GM12873 (cell line): ENCODE measurements around the gene TENT5A.

ENCODE experiments used
- TF ChIP-seq, protein P1 (sequence below): IDR thresholded peaks from 2 replicates; pipeline ENCODE4 v1.5.1; 2012; ENCODE audit warnings: low read depth, mild to moderate bottlenecking, moderate library complexity, low read length, control low read depth; ENCODE audit not compliant: insufficient read depth; ENCODE audit errors: missing control alignments

TENT5A gene

GRCh38 chr6:81763968-81764367, 11.5 kb upstream of the TENT5A start:
- TF ChIP-seq, protein P1, sequence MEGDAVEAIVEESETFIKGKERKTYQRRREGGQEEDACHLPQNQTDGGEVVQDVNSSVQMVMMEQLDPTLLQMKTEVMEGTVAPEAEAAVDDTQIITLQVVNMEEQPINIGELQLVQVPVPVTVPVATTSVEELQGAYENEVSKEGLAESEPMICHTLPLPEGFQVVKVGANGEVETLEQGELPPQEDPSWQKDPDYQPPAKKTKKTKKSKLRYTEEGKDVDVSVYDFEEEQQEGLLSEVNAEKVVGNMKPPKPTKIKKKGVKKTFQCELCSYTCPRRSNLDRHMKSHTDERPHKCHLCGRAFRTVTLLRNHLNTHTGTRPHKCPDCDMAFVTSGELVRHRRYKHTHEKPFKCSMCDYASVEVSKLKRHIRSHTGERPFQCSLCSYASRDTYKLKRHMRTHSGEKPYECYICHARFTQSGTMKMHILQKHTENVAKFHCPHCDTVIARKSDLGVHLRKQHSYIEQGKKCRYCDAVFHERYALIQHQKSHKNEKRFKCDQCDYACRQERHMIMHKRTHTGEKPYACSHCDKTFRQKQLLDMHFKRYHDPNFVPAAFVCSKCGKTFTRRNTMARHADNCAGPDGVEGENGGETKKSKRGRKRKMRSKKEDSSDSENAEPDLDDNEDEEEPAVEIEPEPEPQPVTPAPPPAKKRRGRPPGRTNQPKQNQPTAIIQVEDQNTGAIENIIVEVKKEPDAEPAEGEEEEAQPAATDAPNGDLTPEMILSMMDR, result no peak

GRCh38 chr6:81763051-81763450, 10.6 kb upstream of the TENT5A start:
- TF ChIP-seq, protein P1, result no peak

DNA sequence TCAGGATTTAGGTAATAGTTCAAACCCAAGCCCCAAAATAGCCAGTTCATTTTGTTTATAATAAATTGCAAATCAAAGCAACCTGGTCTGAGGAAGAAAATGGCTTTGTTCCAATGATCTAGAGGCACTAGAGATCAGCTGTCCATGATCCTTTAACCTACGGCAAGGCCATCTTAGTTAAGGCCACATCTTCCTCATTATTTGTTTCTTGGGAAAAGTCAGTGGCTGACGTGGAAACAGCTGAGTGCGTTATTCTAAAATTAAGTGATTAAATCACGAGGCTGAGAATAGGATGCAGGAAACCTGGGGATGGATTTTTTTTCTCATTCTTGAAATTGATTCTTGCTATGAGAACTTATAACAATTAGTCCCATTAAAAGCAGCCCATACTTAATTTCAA, 10.1 kb upstream of the TENT5A start:
- TF ChIP-seq, protein P1, result no peak

DNA sequence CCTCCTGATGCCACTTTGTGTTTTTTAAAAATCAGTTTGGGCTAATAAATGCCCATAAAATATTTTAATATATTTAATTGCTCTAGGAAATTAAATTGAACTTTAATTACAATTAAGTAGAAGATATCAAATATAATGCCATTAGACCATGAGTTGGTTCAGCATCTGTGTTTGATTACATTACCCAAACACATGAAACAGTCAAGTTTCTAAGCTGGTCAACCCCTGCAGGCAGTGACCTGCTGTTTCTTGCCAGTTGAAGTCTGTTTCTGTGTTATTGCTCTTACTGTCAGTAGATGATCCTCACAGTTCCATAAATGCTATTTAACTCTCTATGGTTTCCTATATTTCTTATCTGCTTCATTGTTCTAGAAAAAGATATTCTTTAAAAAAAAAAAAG, 9.7 kb upstream of the TENT5A start:
- TF ChIP-seq, protein P1, result no peak

DNA sequence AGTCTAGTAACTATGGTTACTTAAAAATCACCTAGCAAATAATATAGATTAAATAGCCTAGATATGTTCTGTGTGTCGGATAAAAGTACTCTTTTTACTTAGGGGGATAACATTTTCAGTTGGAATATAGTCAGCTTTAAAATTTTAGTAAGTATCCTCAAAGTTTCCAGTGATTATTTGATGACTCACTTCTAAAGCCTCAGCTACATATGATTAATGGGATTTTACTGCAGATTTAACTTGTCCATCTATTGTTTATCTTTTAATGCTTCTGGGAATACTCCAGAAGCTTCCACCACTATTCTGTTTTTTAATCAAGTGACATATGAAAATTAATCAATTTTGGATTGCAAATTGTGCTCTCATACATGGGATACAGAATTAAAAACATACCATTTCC, 8.7 kb upstream of the TENT5A start:
- TF ChIP-seq, protein P1, result no peak

DNA sequence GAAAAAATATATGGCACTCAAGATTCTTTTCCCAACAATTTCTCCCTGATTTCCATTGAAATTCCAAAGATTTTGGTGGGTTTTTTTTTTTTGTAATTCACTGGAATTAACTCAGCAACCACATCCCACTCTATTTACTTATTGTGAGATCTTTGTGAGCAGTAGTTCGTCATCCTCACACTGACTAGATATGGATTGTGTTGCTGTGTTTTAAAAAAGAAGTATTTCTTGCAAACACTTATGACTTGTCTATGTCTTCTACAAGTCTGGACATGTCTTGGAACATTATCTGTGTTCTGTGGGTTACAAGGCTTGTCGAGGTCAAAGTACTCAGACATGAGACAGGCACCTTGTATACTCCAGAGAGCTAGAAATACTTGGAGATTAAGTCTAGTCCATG, 7.3 kb upstream of the TENT5A start:
- TF ChIP-seq, protein P1, result no peak

DNA sequence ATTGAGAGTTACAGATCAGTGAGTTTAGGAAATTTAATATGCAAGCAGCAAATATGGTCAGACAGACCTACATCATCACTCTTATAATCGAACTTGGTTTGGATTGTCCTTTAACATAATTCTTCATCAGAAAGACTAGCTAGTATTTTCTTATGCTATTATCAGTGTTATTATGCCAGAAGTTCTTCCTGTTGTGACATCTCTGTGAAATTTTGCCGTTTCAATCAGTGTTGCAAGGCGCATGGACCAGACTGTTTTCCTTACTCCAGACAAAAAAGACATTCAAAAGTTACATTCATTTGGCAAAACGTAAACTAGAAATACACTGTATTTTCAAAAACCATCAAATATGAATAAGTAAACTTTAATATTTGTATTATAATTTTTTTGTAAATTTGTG, 5.7 kb upstream of the TENT5A start:
- TF ChIP-seq, protein P1, result no peak

DNA sequence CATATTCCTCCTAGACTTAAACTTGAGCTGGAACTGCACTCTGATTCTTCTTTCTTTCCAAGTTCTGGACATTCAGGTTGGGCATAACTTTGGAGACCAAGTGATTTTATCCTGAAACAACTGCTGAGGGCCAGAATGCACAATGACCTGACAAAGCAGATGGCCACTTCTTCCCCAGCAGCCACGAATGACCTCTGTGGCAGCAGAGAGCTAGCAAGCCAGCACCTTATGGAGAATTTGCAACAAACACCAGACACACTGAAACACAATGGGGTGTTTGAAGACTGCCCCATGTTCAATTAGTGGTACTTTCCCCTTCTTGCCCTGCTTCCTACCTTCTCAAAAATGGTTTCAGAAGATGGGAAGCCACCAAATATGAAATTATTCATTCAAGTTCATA, 4.2 kb upstream of the TENT5A start:
- TF ChIP-seq, protein P1, result no peak
